Rectal smooth muscle tissue (tissue), 1 donor: ENCODE data around the gene TNIK.
"Not testable (repeated sequence)": the region's sequence is repeated elsewhere in the genome, so short reads cannot be mapped to it uniquely, and the experiment has no call there.

Source experiments
- H3K27ac ChIP-seq: one replicate; pipeline ENCODE4 v1.7.0; 2013; ENCODE audit warnings: low read depth, low read length, inconsistent platforms
- H3K27me3 ChIP-seq: one replicate; pipeline ENCODE4 v1.7.0; 2013; ENCODE audit warnings: low read length; ENCODE audit not compliant: control insufficient read depth, insufficient read depth
- H3K36me3 ChIP-seq: one replicate; pipeline ENCODE4 v1.7.0; 2013; ENCODE audit warnings: low read length; ENCODE audit not compliant: control insufficient read depth, insufficient read depth
- H3K4me1 ChIP-seq: one replicate; pipeline ENCODE4 v1.7.0; 2013; ENCODE audit warnings: low read length; ENCODE audit not compliant: control insufficient read depth, insufficient read depth
- H3K4me3 ChIP-seq: one replicate; pipeline ENCODE4 v1.7.0; 2013; ENCODE audit warnings: low read length
- H3K9ac ChIP-seq: one replicate; pipeline ENCODE4 v1.7.0; 2013; ENCODE audit warnings: low read length

TNIK gene

GRCh38 chr3:171374260-171374659, 85.9 kb downstream of the TNIK start:
- H3K9ac ChIP-seq = no peak overlapping the region
- H3K36me3 ChIP-seq = no peaks in the 10 kb centered on the region
- peaks cover 4% of the 10 kb centered on the region for H3K4me1 ChIP-seq
- H3K4me3 ChIP-seq = no peak overlapping the region
- H3K27ac ChIP-seq = no peak overlapping the region
- no peaks in the 10 kb centered on the region for H3K27me3 ChIP-seq

GRCh38 chr3:171373711-171374110, 86.5 kb downstream of the TNIK start:
- Histone ChIP-seq H3K4me1 (peaks cover 4% of the 10 kb centered on the region), H3K36me3 (no peaks in the 10 kb centered on the region), H3K4me3 (no peak overlapping the region), H3K27ac (no peak overlapping the region), H3K27me3 (no peaks in the 10 kb centered on the region), H3K9ac (no peak overlapping the region)

GRCh38 chr3:171372694-171373093, 87.5 kb downstream of the TNIK start:
- Histone ChIP-seq H3K4me3 (no peak overlapping the region), H3K4me1 (peaks cover 4% of the 10 kb centered on the region), H3K36me3 (no peaks in the 10 kb centered on the region), H3K27ac (no peak overlapping the region), H3K9ac (no peak overlapping the region), H3K27me3 (no peaks in the 10 kb centered on the region)

DNA sequence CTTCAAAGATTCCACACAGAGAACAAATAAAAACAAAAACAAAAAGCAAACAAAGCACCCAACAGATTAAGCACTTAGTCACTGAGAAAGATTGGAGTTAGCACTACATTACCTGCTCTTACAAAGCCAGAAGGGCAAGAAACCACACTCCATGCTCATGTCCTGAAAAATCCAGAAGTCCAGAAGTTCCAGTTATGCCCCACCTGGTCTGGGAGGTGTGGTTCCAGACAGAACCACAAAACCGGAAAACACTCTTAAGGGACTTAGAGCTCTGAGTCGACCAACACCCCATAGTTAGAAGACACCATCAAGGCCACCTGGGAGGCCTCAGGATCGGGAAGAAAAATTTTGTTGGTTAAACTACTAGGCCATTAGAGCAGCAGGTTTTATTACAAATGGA, 88.9 kb downstream of the TNIK start:
- no peak overlapping the region for H3K27ac ChIP-seq
- H3K27me3 ChIP-seq = no peaks in the 10 kb centered on the region
- no peaks in the 10 kb centered on the region for H3K4me1 ChIP-seq
- H3K36me3 ChIP-seq = no peaks in the 10 kb centered on the region
- no peak overlapping the region for H3K9ac ChIP-seq
- no peak overlapping the region for H3K4me3 ChIP-seq

- Histone ChIP-seq H3K9ac (no peak overlapping the region), H3K4me1 (no peaks in the 10 kb centered on the region), H3K36me3 (no peaks in the 10 kb centered on the region), H3K27me3 (no peaks in the 10 kb centered on the region), H3K4me3 (no peak overlapping the region), H3K27ac (no peak overlapping the region)
Observed at GRCh38 chr3:171369156-171369555, 91.0 kb downstream of the TNIK start.

DNA sequence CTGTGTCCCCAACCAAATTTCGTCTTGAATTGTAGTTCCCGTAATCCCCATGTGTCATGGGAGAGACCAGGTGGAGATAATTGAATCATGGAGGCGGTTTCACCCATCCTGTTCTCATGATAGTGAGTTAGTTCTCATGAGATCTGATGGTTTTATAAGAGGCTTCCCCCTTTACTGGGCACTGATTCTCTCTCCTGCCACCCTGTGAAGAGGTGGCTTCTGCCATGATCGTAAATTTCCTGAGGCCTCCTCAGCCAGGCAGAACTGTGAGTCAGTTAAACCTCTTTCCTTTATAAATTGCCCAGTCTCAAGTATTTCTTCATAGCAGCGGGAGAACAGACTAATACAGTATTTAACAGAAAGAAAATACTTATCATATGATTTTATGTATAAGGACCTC, 93.5 kb downstream of the TNIK start:
- not testable (repeated sequence) for H3K4me1 ChIP-seq, H3K9ac ChIP-seq, H3K4me3 ChIP-seq, H3K27ac ChIP-seq, H3K36me3 ChIP-seq, H3K27me3 ChIP-seq

DNA sequence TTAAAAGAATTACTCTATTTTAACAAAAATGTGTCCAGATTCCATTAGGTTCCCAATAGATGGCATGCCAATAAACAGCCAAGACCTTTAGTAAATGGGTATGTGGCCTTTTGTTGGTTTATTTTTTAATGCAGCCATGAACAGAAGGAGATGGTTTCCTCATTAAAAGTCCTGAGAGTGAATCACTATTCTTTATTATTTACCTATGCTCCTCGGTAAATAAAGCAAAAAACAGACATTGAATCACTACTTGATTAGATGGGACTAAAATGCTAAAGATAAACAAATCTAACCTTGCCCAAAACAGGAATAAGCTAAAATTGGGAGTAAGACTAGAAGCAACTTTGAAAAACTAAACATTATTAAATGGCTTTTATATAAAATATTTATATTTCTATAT, 94.2 kb downstream of the TNIK start:
- Histone ChIP-seq H3K4me3 (no peak overlapping the region), H3K4me1 (no peaks in the 10 kb centered on the region), H3K27ac (no peak overlapping the region), H3K36me3 (no peaks in the 10 kb centered on the region), H3K27me3 (no peaks in the 10 kb centered on the region), H3K9ac (no peak overlapping the region)

DNA sequence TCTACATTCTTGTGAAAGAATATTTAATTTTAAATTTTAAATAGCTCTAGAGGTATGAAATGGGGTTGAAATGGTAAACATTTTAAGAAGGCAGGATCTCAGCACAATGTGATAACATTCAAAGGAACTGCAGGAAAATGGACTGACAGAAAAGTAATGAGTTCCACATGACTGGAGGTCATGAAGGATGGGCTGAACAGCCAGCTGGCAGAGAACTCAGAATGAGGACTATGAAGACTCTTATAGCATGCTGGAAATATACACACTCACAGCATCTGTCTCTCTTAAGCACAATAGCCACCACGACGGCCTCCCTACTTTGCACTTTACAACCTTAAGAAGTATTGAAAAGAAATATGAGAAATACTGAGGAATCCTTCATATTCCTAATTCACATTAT, 94.7 kb downstream of the TNIK start:
- no peaks in the 10 kb centered on the region for H3K4me1 ChIP-seq
- H3K9ac ChIP-seq = no peak overlapping the region
- H3K4me3 ChIP-seq = no peak overlapping the region
- no peaks in the 10 kb centered on the region for H3K36me3 ChIP-seq
- H3K27ac ChIP-seq = no peak overlapping the region
- H3K27me3 ChIP-seq = no peaks in the 10 kb centered on the region

DNA sequence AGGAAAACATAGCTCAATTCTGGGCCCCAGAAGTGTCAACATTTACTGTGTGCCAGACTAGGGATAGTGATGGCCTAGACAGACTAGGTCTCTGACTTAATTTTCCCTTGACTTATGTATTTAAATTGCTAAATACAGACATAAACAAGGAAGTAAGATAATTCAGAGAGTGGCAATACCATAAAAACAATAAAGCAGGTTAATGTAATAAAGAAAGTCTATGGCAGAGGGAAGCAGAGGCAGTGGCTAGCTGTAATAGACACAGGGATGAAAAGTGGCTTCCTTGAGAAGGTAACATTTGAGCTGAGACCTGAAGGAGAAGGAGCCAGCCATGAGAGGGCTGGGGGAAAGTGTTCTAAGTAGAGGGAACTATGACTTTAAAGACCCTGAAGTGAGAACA, 95.7 kb downstream of the TNIK start:
- Histone ChIP-seq H3K4me1 (no peaks in the 10 kb centered on the region), H3K27ac (no peak overlapping the region), H3K27me3 (no peaks in the 10 kb centered on the region), H3K4me3 (no peak overlapping the region), H3K9ac (no peak overlapping the region), H3K36me3 (no peaks in the 10 kb centered on the region)

- no peak overlapping the region for H3K9ac ChIP-seq
- no peak overlapping the region for H3K4me3 ChIP-seq
- H3K27ac ChIP-seq = no peak overlapping the region
- no peaks in the 10 kb centered on the region for H3K27me3 ChIP-seq
- no peaks in the 10 kb centered on the region for H3K4me1 ChIP-seq
- H3K36me3 ChIP-seq = no peaks in the 10 kb centered on the region
Observed at GRCh38 chr3:171363202-171363601, 97.0 kb downstream of the TNIK start.

DNA sequence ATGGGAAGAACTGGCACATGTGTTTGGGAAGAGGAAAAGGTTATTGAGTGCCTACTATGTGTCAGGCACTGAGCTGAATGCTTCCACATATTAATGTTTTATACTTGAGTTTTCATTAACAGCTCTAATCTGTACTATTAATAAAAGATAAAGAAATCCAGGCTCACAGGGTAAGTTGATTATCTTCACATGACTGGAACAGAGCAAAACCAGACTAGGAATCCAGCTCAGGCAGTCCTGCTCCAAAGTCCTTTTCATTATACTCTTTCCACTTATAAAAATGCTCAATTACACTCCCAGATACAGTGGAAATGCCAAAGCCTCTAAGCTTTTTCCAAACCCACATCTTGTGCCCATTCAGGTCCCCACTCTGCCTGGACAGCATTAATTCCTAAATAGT, 97.6 kb downstream of the TNIK start:
- H3K27me3 ChIP-seq = no peaks in the 10 kb centered on the region
- H3K27ac ChIP-seq = no peak overlapping the region
- no peaks in the 10 kb centered on the region for H3K4me1 ChIP-seq
- H3K4me3 ChIP-seq = no peak overlapping the region
- H3K9ac ChIP-seq = no peak overlapping the region
- H3K36me3 ChIP-seq = no peaks in the 10 kb centered on the region

DNA sequence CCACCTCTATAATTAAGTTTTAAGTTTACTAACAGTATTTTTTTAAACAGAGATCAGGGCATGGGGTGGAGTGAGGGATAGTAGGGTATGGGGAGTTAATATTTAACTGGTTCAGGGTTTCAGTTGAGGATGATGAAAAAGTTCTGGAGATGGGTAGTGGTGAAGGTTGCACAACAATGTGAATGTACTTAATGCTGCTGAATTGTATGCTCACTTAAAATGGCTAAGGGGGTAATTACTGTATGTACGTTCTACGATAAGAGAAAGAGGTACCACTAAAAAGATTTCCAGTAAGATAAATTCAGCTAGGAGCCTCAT, 101.4 kb downstream of the TNIK start:
- Histone ChIP-seq H3K27me3 (no peaks in the 10 kb centered on the region), H3K36me3 (no peaks in the 10 kb centered on the region), H3K4me3 (no peak overlapping the region), H3K4me1 (no peaks in the 10 kb centered on the region), H3K9ac (no peak overlapping the region), H3K27ac (no peak overlapping the region)

GRCh38 chr3:171358181-171358880, 101.9 kb downstream of the TNIK start:
- H3K27me3 ChIP-seq = no peaks in the 10 kb centered on the region
- no peaks in the 10 kb centered on the region for H3K4me1 ChIP-seq
- H3K36me3 ChIP-seq = no peaks in the 10 kb centered on the region
- no peak overlapping the region for H3K9ac ChIP-seq
- no peak overlapping the region for H3K4me3 ChIP-seq
- no peak overlapping the region for H3K27ac ChIP-seq
